NCI-H2081 (cell line): ENCODE data around the gene SMAD4.
"Not testable (repeated sequence)": the region's sequence is repeated elsewhere in the genome, so short reads cannot be mapped to it uniquely, and the experiment has no call there.

Experiments
- DNase-seq, 2 experiments: peaks; one replicate each; lab custom pipeline; 2025; lab: John Stamatoyannopoulos, UW

SMAD4 gene

DNA sequence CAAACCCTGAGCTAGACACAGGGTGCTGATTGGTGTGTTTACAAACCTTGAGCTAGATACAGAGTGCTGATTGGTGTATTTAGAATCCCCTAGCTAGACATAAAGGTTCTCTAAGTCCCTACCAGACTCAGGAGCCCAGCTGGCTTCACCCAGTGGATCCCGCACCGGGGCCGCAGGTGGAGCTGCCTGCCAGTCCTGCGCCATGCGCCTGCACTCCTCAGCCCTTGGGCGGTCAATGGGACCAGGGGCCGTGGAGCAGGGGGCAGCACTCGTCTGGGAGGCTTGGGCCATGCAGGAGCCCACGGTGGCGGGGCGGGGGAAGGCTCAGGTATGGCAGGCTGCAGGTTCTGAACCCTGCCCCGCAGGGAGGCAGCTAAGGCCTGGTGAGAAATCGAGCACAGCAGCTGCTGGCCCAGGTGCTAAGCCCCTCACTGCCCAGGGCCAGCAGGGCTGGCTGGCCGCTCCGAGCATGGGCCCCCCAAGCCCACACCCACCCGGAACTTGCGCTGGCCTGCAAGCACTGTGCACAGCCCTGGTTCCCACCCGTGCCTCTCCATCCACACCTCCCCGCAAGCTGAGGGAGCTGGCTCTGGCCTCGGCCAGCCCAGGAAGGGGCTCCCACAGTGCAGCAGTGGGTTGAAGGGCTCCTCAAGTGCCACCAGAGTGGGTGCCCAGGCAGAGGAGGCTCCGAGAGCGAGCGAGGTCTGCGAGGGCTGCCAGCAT lies 81.8 kb downstream of the SMAD4 start:
- not testable (repeated sequence) for DNase-seq

DNA sequence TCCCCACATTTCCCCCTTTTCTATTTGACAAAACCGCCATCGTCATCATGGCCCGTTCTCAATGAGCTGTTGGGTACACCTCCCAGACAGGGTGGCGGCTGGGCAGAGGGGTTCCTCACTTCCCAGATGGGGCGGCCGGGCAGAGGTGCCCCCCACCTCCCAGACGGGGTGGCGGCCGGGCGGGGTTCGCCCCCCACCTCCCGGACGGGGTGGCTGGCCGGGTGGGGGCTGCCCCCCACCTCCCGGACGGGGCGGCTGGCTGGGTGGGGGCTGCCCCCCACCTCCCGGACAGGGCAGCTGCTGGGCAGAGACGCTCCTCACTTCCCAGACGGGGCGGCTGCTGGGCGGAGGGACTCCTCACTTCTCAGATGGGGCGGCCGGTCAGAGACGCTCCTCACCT lies 87.0 kb downstream of the SMAD4 start:
- not testable (repeated sequence) for DNase-seq

DNA sequence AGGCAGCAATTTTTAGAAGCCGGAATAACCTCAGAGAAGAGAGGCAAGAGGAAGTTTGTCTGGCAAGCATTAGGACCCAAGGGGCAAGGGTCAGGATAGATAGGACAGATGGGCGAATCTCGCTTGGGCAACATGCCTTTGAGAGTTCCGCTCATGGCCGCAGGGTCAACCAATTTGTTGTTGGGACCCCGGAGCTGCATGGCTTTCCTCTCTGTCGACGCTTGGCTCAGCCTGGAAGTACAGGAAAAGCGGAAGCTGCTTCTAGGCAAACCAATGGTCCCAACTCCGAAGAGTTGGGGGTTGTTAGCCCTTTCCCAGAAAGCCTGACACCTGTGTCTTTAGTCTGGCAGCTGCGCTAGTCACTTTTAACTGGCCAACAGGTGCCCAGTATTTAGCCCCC lies 89.5 kb downstream of the SMAD4 start:
- not testable (repeated sequence) for DNase-seq

DNA sequence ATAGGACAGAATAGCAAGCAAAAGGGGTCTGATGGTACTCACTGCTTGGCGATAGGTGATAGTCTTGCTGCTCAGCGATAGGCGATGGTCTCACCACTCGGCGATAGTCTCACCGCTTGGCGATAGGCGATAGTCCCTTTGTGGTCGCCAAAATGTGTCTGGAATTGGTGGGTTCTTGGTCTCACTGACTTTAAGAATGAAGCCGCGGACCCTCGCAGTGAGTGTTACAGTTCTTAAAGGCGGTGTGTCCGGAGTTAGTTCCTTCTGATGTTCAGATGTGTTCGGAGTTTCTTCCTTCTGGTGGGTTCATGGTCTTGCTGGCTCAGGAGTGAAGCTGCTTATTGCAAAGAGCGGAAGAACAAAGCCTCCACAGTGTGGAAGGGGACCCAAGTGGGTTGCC lies 90.0 kb downstream of the SMAD4 start:
- not testable (repeated sequence) for DNase-seq

DNA sequence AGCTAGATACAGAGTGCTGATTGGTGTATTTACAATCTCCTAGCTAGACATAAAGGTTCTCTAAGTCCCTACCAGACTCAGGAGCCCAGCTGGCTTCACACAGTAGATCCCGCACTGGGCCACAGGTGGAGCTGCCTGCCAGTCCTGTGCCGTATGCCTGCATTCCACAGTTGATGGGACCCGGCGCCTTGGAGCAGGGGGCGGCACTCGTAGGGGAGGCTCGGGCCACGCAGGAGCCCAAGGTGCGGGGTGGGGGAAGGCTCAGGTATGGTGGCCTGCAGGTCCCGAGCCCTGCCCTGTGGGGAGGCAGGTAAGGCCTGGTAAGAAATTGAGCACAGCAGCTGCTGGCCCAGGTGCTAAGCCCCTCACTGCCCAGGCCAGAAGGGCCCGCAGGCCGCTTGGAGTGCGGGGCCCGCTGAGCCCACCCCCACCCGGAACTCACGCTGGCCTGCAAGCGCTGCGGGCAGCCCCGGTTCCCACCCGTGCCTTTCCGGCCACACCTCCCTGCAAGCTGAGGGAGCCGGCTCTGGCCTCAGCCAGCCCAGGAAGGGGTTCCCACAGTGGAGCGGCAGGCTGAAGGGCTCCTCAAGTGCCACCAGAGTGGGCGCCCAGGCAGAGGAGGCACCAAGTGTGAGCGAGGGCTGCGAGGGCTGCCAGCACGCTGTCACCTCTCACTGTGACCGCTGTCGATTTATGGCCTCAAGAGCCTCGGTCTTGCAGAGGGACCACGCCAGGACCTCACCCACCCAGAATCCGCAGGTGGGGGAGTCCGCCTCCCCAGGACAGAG lies 91.0 kb downstream of the SMAD4 start:
- no peak for DNase-seq

- no peak for DNase-seq
These were observed 91.5 kb downstream of the SMAD4 start for GRCh38 chr18:51121597-51121857.

GRCh38 chr18:51122266-51123045 lies 92.4 kb downstream of the SMAD4 start:
- DNase-seq: no peak

DNA sequence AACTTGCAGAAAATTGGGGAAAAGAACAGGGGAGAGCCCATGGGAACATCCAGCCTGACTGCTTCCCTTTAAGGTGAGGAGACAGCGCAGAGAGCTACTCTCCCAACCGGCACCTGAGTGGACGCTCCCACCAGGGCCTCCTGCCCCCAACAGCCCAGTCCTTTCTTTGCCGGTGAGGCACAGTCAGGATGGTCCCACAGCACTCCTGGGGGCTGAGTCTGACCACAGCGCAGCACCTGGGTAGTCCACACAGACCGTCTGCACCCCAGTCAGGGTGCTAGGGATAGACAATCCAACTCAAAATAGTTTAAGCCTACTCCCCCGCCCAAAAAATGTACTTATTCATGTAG lies 93.0 kb downstream of the SMAD4 start:
- no peak for DNase-seq

GRCh38 chr18:51123481-51123880 lies 93.5 kb downstream of the SMAD4 start:
- DNase-seq: no peak

DNA sequence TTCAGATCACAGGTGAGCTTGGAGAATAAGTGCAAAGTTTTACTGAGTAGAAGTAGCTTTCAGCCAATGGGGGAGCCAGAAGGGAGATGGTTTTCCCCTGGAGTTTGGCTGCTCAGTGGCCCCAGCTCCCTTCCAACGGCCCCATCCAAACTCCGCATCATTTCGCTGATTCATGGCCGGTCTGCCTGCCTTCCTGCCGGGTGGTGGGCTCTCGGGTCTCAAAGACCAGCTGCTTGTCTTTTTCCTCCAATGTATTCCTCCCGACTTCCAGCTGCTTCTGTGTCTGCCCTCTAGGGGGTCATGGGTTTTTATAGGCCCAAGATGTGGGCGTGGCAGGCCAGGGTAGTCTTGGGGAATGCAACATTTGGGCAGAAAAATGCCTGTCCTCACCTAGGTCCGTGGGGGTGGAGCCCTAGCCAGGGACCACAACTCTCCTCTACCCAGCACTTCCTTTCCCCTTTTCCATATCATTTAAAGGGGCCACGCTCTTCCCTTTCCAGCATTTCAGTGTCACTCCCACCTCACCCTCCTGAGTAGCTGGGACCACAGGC lies 94.0 kb downstream of the SMAD4 start:
- DNase-seq: no peak

- DNase-seq: no peak
These were observed 96.0 kb downstream of the SMAD4 start for GRCh38 chr18:51125976-51126375.

DNA sequence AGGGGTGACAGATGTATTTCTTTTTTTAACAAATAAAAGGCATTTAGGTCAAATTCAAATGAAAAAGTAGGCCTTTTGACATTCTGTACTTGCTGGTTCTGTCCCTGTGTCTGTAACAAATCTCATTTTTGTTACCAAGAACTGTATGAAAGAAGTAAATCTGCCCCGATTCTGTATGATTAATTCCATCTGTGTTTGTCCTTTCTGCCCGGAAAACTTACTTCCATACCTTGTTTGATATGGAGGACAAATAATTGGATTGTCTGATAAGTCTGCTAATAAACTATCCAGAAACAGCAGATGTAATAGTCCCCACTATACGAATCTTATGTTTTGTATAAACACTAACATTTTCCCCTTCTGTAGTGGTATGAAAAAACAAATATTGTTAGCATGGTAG lies 97.7 kb downstream of the SMAD4 start:
- DNase-seq: no peak

DNA sequence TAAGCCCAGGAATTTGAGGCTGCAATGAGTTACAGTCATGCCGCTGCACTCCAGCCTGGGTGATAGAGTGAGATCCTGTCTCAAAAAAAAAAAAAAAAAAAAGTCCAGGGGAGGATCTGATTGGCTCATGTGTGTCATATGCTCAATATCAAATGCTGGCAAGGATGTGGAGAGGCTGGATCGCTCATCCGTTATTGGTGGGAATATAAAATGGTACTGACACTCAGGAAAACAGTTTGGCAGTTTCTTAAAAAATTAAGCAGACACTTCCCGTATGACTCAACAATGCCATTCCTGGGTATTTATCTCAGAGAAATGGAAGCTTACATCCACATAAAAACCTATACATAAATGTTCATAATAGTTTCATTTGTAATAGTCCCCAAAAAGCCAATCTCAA lies 98.5 kb downstream of the SMAD4 start:
- no peak for DNase-seq

DNA sequence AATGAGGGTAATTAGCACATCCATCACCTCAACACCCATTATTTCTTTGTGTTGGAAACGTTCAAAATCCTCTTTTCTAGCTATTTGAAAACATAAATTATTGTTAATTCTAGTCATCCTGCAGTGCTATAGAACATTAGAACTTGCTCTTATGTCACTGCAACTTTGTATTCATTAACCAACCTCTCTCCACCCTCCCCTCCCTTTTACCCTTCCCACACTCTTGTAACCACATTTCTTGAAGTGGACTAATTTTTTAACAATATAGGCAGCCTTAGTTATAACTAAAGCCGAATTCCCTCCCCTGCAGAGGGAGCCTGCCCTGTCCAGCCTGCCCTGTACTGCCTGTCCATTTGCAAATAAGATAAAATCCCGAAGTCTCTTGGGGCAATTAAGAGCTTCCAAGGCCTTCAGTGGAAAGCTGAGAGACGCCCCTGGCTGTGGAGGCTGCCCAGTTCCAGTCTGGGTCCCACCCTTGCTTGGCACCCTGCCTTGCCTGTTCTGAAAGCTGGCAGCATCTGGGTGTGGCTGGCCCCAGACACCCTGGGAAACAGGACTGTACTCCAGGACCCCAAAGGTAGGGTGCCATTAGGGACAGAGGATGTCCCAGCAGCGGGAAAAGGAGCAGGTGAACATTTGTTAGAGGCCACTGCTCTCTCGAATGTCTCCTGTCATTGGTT lies 102.4 kb downstream of the SMAD4 start:
- no peak for DNase-seq

DNA sequence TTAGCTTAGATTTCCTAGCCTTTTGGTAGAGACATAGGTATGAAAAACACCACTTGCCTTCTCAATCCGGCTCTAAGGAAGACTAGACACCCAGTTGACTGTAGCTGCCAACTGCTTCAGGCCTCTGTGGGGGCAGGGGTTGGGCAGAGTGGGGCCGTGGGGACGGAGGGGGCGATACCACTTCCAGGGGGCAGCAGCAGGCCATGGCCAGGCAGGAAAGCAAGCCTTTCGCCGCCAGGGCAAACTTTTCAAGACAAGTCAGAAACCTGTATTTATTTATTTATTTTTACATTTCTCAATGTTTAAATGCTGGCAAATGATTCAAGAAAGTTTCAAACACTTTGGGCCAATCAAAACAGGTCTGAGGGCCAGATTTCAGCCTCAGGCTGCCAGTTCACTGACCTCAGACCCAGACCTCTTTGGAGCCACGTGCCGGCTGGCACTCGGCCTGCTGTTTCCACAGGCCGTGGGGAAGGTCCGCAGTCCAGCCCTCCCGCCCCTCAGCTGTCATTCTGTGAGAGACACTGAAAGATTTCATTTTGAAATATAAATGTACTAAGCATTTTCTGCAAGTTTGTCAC lies 103.7 kb downstream of the SMAD4 start:
- DNase-seq: no peak
